ENCODE results near the gene MFSD2A.

DNA sequence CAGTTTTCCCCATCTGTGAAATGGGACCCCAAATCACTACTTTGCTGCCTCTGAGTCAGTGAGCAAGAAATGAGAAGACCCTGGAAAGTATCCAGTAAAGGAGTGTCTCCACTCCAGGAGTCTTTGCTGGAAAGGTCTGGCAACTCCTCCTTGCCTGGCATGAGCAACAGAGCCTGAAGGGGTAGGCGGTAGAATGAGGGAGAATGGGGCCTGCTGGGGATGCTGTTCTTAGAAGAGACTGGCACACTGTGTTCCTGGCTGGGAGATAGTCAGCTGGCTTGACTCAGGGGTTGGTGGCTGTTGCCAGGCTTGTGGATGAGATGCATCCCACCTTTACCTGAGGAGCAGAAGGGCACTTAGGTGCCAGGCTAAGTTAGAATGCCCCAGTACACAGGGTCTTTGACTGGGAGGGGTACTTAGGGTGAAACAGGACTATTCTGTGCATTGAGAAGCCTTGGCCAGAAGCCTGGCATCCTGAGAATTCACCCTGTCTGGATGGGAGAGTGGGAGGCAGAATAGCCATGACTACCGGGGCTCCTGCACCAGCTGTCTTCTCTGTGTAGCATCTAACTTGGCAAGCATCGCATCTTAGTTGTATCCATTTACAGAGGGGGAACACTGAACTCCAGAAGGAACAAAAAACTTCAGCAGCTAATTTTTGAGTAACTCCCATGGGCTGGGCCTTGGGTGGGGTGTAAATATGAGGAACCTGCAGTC, 2.5 kb downstream of the MFSD2A start:
- TF ChIP-seq, protein P1, sequence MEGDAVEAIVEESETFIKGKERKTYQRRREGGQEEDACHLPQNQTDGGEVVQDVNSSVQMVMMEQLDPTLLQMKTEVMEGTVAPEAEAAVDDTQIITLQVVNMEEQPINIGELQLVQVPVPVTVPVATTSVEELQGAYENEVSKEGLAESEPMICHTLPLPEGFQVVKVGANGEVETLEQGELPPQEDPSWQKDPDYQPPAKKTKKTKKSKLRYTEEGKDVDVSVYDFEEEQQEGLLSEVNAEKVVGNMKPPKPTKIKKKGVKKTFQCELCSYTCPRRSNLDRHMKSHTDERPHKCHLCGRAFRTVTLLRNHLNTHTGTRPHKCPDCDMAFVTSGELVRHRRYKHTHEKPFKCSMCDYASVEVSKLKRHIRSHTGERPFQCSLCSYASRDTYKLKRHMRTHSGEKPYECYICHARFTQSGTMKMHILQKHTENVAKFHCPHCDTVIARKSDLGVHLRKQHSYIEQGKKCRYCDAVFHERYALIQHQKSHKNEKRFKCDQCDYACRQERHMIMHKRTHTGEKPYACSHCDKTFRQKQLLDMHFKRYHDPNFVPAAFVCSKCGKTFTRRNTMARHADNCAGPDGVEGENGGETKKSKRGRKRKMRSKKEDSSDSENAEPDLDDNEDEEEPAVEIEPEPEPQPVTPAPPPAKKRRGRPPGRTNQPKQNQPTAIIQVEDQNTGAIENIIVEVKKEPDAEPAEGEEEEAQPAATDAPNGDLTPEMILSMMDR (IDR thresholded peaks at IDR 0.05), result no peak
- TF ChIP-seq EZH2phosphoT487 (IDR thresholded peaks at IDR 0.05), result no peak
